GM23338 (cell line): ENCODE data around the gene SH2D6. TPM values are rescaled to one million over a fixed set of nuclear protein-coding genes. Genes with fewer than 3 reads are reported as not detected.
"Not testable (repeated sequence)": the region's sequence is repeated elsewhere in the genome, so short reads cannot be mapped to it uniquely, and the experiment has no call there.

Experiments used
- ATAC-seq: fragments of 200-7000 bp; cut with Tn5 transposase; 3 replicates; pipeline ENCODE4 v1.9.1; 2020
- DNase-seq: peaks from one replicate; pipeline ENCODE4 v3.0.0-alpha.2; 2015; ENCODE audit warnings: low spot score
- H2AFZ ChIP-seq: fragments of 200-600 bp; sonication (generic); 2 replicates; pipeline ENCODE4 v1.8.0; 2016; ENCODE audit warnings: antibody characterized with exemption, mild to moderate bottlenecking, moderate library complexity
- H3F3A ChIP-seq: fragments of 200-600 bp; sonication (generic); replicated peaks from 2 replicates; pipeline ENCODE4 v1.8.0; 2017; ENCODE audit warnings: antibody characterized with exemption, mixed run types, low read depth
- H3K27ac ChIP-seq: fragments of 200-600 bp; sonication (generic); 2 replicates; pipeline ENCODE4 v1.6.1; 2016; ENCODE audit warnings: low read depth
- H3K27me3 ChIP-seq: fragments of 200-600 bp; sonication (generic); 2 replicates; pipeline ENCODE4 v1.8.0; 2016; ENCODE audit warnings: mild to moderate bottlenecking, mixed run types, moderate library complexity; ENCODE audit not compliant: insufficient read depth
- H3K36me3 ChIP-seq: fragments of 200-600 bp; sonication (generic); 2 replicates; pipeline ENCODE4 v1.8.0; 2016; ENCODE audit warnings: mild to moderate bottlenecking; ENCODE audit not compliant: insufficient read depth
- H3K4me1 ChIP-seq: fragments of 200-600 bp; sonication (generic); 2 replicates; pipeline ENCODE4 v1.8.0; 2016; ENCODE audit warnings: mild to moderate bottlenecking, moderate library complexity; ENCODE audit not compliant: insufficient read depth
- H3K4me2 ChIP-seq: fragments of 200-600 bp; sonication (generic); 2 replicates; pipeline ENCODE4 v1.7.1; 2017; ENCODE audit warnings: mixed run types
- H3K4me3 ChIP-seq: fragments of 200-600 bp; sonication (generic); 2 replicates; pipeline ENCODE4 v1.6.1; 2016; ENCODE audit warnings: mixed run types
- H3K79me2 ChIP-seq: fragments of 200-600 bp; sonication (generic); replicated peaks from 2 replicates; pipeline ENCODE4 v1.8.0; 2017; ENCODE audit warnings: mild to moderate bottlenecking; ENCODE audit not compliant: insufficient read depth
- H3K9me2 ChIP-seq: fragments of 200-600 bp; sonication (generic); 2 replicates; pipeline ENCODE4 v1.8.0; 2017; ENCODE audit not compliant: insufficient read depth
- H4K20me1 ChIP-seq: fragments of 200-600 bp; sonication (generic); replicated peaks from 2 replicates; pipeline ENCODE4 v1.8.0; 2017; ENCODE audit warnings: mild to moderate bottlenecking; ENCODE audit not compliant: insufficient read depth
- H3K27ac Mint-ChIP-seq: 2 replicates; pipeline ENCODE4 v1.8.0; 2020; ENCODE audit warnings: inconsistent platforms, mild to moderate bottlenecking, moderate library complexity, mixed read lengths
- H3K27me3 Mint-ChIP-seq: 3 replicates; pipeline ENCODE4 v1.8.0; 2022; ENCODE audit warnings: low read depth, mild to moderate bottlenecking, moderate library complexity, mixed read lengths, inconsistent platforms; ENCODE audit not compliant: insufficient read depth, poor library complexity
- H3K36me3 Mint-ChIP-seq: 3 replicates; pipeline ENCODE4 v1.8.0; 2021; ENCODE audit warnings: low read depth, mild to moderate bottlenecking, inconsistent platforms, moderate library complexity, mixed read lengths
- H3K4me1 Mint-ChIP-seq: 3 replicates; pipeline ENCODE4 v1.8.0; 2020; ENCODE audit warnings: mild to moderate bottlenecking, inconsistent platforms, mixed read lengths
- H3K4me3 Mint-ChIP-seq: 3 replicates; pipeline ENCODE4 v1.8.0; 2021; ENCODE audit warnings: moderate library complexity, mild to moderate bottlenecking, inconsistent platforms, mixed read lengths
- H3K9me3 Mint-ChIP-seq: 3 replicates; pipeline ENCODE4 v1.8.0; 2020; ENCODE audit warnings: moderate library complexity, mild to moderate bottlenecking, inconsistent platforms, mixed read lengths
- ETS1 ChIP-seq: IDR thresholded peaks from 2 replicates; pipeline ENCODE4 v1.6.1; 2016; ENCODE audit warnings: antibody characterized with exemption
- EZH2 ChIP-seq: fragments of 200-600 bp; sonication (generic); IDR thresholded peaks from one replicate; pipeline ENCODE4 v1.8.0; 2017; ENCODE audit warnings: antibody characterized with exemption, mild to moderate bottlenecking, low read depth; ENCODE audit not compliant: unreplicated experiment
- EZH2phosphoT487 ChIP-seq: fragments of 200-600 bp; sonication (generic); IDR thresholded peaks from one replicate; pipeline ENCODE4 v1.8.1; 2018; ENCODE audit warnings: antibody characterized with exemption; ENCODE audit not compliant: unreplicated experiment
- JUNB ChIP-seq: IDR thresholded peaks from one replicate; pipeline ENCODE4 v1.6.1; 2016; ENCODE audit warnings: antibody characterized with exemption; ENCODE audit not compliant: unreplicated experiment
- NANOG ChIP-seq: IDR thresholded peaks from 2 replicates; pipeline ENCODE4 v1.6.1; 2016; ENCODE audit warnings: antibody characterized with exemption, borderline replicate concordance
- ZNF331 ChIP-seq: fragments of 250-450 bp; sonication (Bioruptor Pico); IDR thresholded peaks from 2 replicates; pipeline ENCODE4 v1.5.0; 2020; ENCODE audit warnings: low read depth, mild to moderate bottlenecking, moderate library complexity
- ZNF462 ChIP-seq: fragments of 250-450 bp; sonication (Bioruptor Pico); IDR thresholded peaks from 2 replicates; pipeline ENCODE4 v1.5.0; 2020; ENCODE audit warnings: mild to moderate bottlenecking, moderate library complexity
- polyA plus RNA-seq: library from polyadenylated mRNA; unstranded; fragments of >200 nt; fragmentation: Nextera tagmentation; extraction: Ambion mirVana; gene quantifications from 2 replicates; pipeline ENCODE4 v1.2.1, GENCODE V29; 2016
- total RNA-seq: library from RNA; depleted of rRNA; stranded (reverse); fragments of >200 nt; shearing (Covaris generic); gene quantifications from 2 replicates; pipeline ENCODE4 v1.2.3, GENCODE V29; 2014
- TF ChIP-seq, protein P1 (sequence below), 2 experiments: fragments of 200-600 bp in 1 of 2; sonication (generic) in 1 of 2; conservative IDR thresholded peaks; 2 replicates each; pipeline versions ENCODE4 v1.5.1 to v1.6.1; 2016 to 2017; ENCODE audit warnings: antibody characterized with exemption in 2 of 2, low read depth in 2 of 2, mild to moderate bottlenecking in 2 of 2, moderate library complexity in 1 of 2

SH2D6 gene
- total and polyA plus RNA-seq, 2 experiments from 2014 or later, result 0.37 TPM; not detected in 1

DNA sequence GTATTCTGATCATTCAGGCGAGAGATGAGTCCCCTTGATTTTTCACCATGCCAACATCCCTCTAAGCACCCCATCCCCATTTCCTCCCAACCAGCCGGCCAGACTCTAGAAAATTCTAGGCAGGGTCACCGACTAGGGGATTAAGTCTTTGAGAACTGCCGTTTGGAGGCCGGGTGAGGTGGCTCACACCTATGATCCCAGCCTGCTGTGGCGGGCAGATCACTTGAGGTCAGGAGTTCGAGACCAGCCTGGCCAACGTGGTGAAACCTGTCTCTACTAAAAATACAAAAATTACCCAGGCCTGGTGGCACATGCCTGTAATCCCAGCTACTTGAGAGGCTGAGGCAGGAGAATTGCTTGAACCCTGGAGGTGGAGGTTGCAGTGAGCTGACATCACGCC is 21.1 kb downstream of the SH2D6 start:
- not testable (repeated sequence) for H3K9me2 ChIP-seq, H4K20me1 ChIP-seq, H3K4me3 ChIP-seq, H3K9me3 Mint-ChIP-seq, H3K36me3 Mint-ChIP-seq, ATAC-seq, H3K27ac ChIP-seq, H3F3A ChIP-seq, H3K79me2 ChIP-seq, H3K4me2 ChIP-seq, H2AFZ ChIP-seq, H3K4me3 Mint-ChIP-seq, H3K27ac Mint-ChIP-seq, H3K36me3 ChIP-seq, DNase-seq, H3K27me3 ChIP-seq
- peaks cover 17% of the 10 kb centered on the region for H3K27me3 Mint-ChIP-seq
- H3K4me1 Mint-ChIP-seq, result peaks cover 22% of the 10 kb centered on the region
- peaks cover 21% of the 10 kb centered on the region for H3K4me1 ChIP-seq

DNA sequence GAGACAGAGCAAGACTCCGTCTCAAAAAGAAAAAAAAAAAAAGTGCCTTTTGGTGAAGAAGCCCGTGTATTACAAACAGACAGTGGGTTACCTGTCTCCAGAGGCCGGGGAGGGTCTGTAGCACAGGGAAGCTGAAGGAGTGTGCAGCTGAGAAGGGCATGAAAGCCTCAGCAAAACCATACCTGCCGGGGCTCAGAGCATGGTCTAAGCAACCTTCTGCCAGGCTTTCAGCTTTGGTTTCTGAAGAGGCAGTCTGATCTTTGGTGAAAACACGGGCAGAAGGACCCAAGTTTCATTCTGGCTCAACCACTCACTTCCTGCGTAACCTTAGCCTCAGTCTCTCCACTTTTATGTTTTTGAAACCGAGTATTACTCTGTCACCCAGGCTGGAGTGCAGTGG is 21.5 kb downstream of the SH2D6 start:
- no peak for ATAC-seq
- H2AFZ ChIP-seq, result no peak overlapping the region
- no peak for DNase-seq
- H3K27ac Mint-ChIP-seq, result no peak overlapping the region
- peaks cover 20% of the 10 kb centered on the region for H3K27me3 Mint-ChIP-seq
- peaks cover 9% of the 10 kb centered on the region for H3F3A ChIP-seq
- no peaks in the 10 kb centered on the region; the same call in 2 of the 3 replicates for H3K9me3 Mint-ChIP-seq
- H3K4me1 ChIP-seq, result peaks cover 21% of the 10 kb centered on the region
- TF ChIP-seq ZNF331 (no peak), ZNF462 (CRISPR knock-in tag) (no peak), NANOG (no peak), EZH2phosphoT487 (no peak), JUNB (no peak), ETS1 (no peak), EZH2 (no peak)
- TF ChIP-seq, protein P1, sequence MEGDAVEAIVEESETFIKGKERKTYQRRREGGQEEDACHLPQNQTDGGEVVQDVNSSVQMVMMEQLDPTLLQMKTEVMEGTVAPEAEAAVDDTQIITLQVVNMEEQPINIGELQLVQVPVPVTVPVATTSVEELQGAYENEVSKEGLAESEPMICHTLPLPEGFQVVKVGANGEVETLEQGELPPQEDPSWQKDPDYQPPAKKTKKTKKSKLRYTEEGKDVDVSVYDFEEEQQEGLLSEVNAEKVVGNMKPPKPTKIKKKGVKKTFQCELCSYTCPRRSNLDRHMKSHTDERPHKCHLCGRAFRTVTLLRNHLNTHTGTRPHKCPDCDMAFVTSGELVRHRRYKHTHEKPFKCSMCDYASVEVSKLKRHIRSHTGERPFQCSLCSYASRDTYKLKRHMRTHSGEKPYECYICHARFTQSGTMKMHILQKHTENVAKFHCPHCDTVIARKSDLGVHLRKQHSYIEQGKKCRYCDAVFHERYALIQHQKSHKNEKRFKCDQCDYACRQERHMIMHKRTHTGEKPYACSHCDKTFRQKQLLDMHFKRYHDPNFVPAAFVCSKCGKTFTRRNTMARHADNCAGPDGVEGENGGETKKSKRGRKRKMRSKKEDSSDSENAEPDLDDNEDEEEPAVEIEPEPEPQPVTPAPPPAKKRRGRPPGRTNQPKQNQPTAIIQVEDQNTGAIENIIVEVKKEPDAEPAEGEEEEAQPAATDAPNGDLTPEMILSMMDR (conservative IDR thresholded peaks at IDR 0.05; ENCODE audit: low read depth in 2 of 2), result no peak
- no peaks in the 10 kb centered on the region for H4K20me1 ChIP-seq
- no peak overlapping the region for H3K27ac ChIP-seq
- H3K9me2 ChIP-seq, result no peaks in the 10 kb centered on the region
- H3K4me3 ChIP-seq, result no peak overlapping the region
- H3K4me2 ChIP-seq, result no peak overlapping the region
- no peaks in the 10 kb centered on the region for H3K36me3 ChIP-seq
- peaks cover 22% of the 10 kb centered on the region for H3K4me1 Mint-ChIP-seq
- no peaks in the 10 kb centered on the region for H3K27me3 ChIP-seq
- no peak overlapping the region for H3K4me3 Mint-ChIP-seq
- no peaks in the 10 kb centered on the region for H3K36me3 Mint-ChIP-seq
- no peaks in the 10 kb centered on the region for H3K79me2 ChIP-seq
